Endodermal cell (in vitro differentiated cells): Measurements from ENCODE around the gene USP24. TPM values are rescaled to one million over a fixed set of nuclear protein-coding genes. Genes with fewer than 3 reads are reported as not detected.
"Not testable (repeated sequence)": the region's sequence is repeated elsewhere in the genome, so short reads cannot be mapped to it uniquely, and the experiment has no call there.

Source experiments
- DNase-seq: peaks from one replicate; pipeline ENCODE4 v3.0.0-alpha.2; 2017
- H3K27ac ChIP-seq: 2 replicates; pipeline ENCODE4 v1.5.1; 2013; ENCODE audit warnings: mild to moderate bottlenecking, low read depth, low read length, moderate library complexity
- H3K27me3 ChIP-seq: 2 replicates; pipeline ENCODE4 v1.6.1; 2013; ENCODE audit warnings: mild to moderate bottlenecking, low read length, moderate library complexity; ENCODE audit not compliant: insufficient read depth, control insufficient read depth, poor library complexity, severe bottlenecking
- H3K36me3 ChIP-seq: 2 replicates; pipeline ENCODE4 v1.7.0; 2013; ENCODE audit warnings: mild to moderate bottlenecking, low read length, moderate library complexity; ENCODE audit not compliant: control insufficient read depth, insufficient read depth
- H3K4me1 ChIP-seq: one replicate; pipeline ENCODE4 v1.7.0; 2013; ENCODE audit warnings: low read length; ENCODE audit not compliant: control insufficient read depth, insufficient read depth
- H3K4me3 ChIP-seq: 2 replicates; pipeline ENCODE4 v1.5.1; 2013; ENCODE audit warnings: mild to moderate bottlenecking, low read length, moderate library complexity
- H3K9ac ChIP-seq: 2 replicates; pipeline ENCODE4 v1.6.1; 2013; ENCODE audit warnings: mild to moderate bottlenecking, low read length, moderate library complexity; ENCODE audit not compliant: poor library complexity, severe bottlenecking; ENCODE audit errors: extremely low read depth
- H3K9me3 ChIP-seq: 2 replicates; pipeline ENCODE4 v1.6.1; 2013; ENCODE audit warnings: mild to moderate bottlenecking, low read length, moderate library complexity; ENCODE audit not compliant: control insufficient read depth
- H3K27ac Mint-ChIP-seq: 2 replicates; pipeline ENCODE4 v1.8.0; 2020; ENCODE audit warnings: mixed read lengths
- H3K27me3 Mint-ChIP-seq: 2 replicates; pipeline ENCODE4 v1.8.0; 2021; ENCODE audit warnings: mild to moderate bottlenecking, mixed read lengths; ENCODE audit not compliant: insufficient read depth
- H3K36me3 Mint-ChIP-seq: 2 replicates; pipeline ENCODE4 v1.8.0; 2020; ENCODE audit warnings: low read depth, mixed read lengths
- H3K4me1 Mint-ChIP-seq: 2 replicates; pipeline ENCODE4 v1.8.0; 2020; ENCODE audit warnings: mixed read lengths
- H3K4me3 Mint-ChIP-seq: 2 replicates; pipeline ENCODE4 v1.8.0; 2020; ENCODE audit warnings: mild to moderate bottlenecking, moderate library complexity, mixed read lengths
- H3K9me3 Mint-ChIP-seq: 2 replicates; pipeline ENCODE4 v1.8.0; 2020; ENCODE audit warnings: mild to moderate bottlenecking, mixed read lengths
- CTCF ChIP-seq: fragments of 200-600 bp; sonication (generic); conservative IDR thresholded peaks from 2 replicates; pipeline ENCODE4 v1.5.0; 2021; ENCODE audit warnings: antibody characterized with exemption, mild to moderate bottlenecking
- WGBS, 2 experiments: methylation state at CpG; one replicate each; pipeline versions ENCODE4 v1.1.5 to v1.1.7; 2013; ENCODE audit warnings: missing lambda C conversion rate in 2 of 2, mixed read lengths in 1 of 2; ENCODE audit not compliant: insufficient coverage in 1 of 2, insufficient read length in 1 of 2; 5-methylcytosine and 5-hydroxymethylcytosine counted together
- total RNA-seq, 2 donors: library from RNA; stranded (reverse); fragmentation: NEBNext Ultra II Directional in 1 of 2; extraction: Animal tissue kit (Norgen Biotek cat#: 25700) in 1 of 2; gene quantifications; 2 replicates in 1 of 2; 3 replicates in 1 of 2; pipeline ENCODE4 v1.2.1, GENCODE V29; 2021

USP24 gene
- total RNA-seq, 2 donors from 2014 or later, result 68.2 to 71.5 TPM

GRCh38 chr1:55194851-55195250 lies 20.3 kb downstream of the USP24 start:
- TF ChIP-seq CTCF, result no peak
- no peak overlapping the region for H3K27ac ChIP-seq
- DNase-seq, result no peak
- no peak overlapping the region for H3K4me3 ChIP-seq
- peak overlapping the region; percentile 1 for H3K4me3 Mint-ChIP-seq
- no peak overlapping the region for H3K9ac ChIP-seq
- 82 to 89% methylated on average over 3 of the region's 3 CpGs for WGBS, 2 experiments
- H3K27ac Mint-ChIP-seq, result no peak overlapping the region
- no peaks in the 10 kb centered on the region for H3K27me3 Mint-ChIP-seq
- H3K36me3 ChIP-seq, result peaks cover 26% of the 10 kb centered on the region
- H3K27me3 ChIP-seq, result no peaks in the 10 kb centered on the region
- peaks cover 20% of the 10 kb centered on the region for H3K36me3 Mint-ChIP-seq
- H3K4me1 Mint-ChIP-seq, result peaks cover 60% of the 10 kb centered on the region
- H3K9me3 Mint-ChIP-seq, result peaks cover 5% of the 10 kb centered on the region
- peaks cover 29% of the 10 kb centered on the region for H3K4me1 ChIP-seq
- peaks cover 11% of the 10 kb centered on the region for H3K9me3 ChIP-seq

GRCh38 chr1:55192093-55192492 lies 23.1 kb downstream of the USP24 start:
- H3K4me3 Mint-ChIP-seq, result peak overlapping the region; percentile 5
- 0% methylated on average over 1 of the region's 1 CpG; no CpG with 5 or more reads in 1 of the 2 experiments for WGBS, 2 experiments
- no peak for DNase-seq
- Histone ChIP-seq H3K4me3 (peak overlapping the region; percentile 32), H3K36me3 (peaks cover 9% of the 10 kb centered on the region), H3K27me3 (no peaks in the 10 kb centered on the region), H3K27ac (no peak overlapping the region), H3K9me3 (no peaks in the 10 kb centered on the region), H3K4me1 (peaks cover 29% of the 10 kb centered on the region), H3K9ac (no peak overlapping the region)
- peaks cover 10% of the 10 kb centered on the region for H3K36me3 Mint-ChIP-seq
- H3K27me3 Mint-ChIP-seq, result no peaks in the 10 kb centered on the region
- TF ChIP-seq CTCF, result no peak
- peaks cover 52% of the 10 kb centered on the region for H3K4me1 Mint-ChIP-seq
- H3K9me3 Mint-ChIP-seq, result no peaks in the 10 kb centered on the region
- H3K27ac Mint-ChIP-seq, result no peak overlapping the region

- H3K4me1 Mint-ChIP-seq, result peaks cover 45% of the 10 kb centered on the region
- not testable (repeated sequence) for H3K27me3 Mint-ChIP-seq, H3K9me3 Mint-ChIP-seq, H3K4me3 ChIP-seq, H3K27me3 ChIP-seq, H3K27ac ChIP-seq, H3K9me3 ChIP-seq, H3K9ac ChIP-seq, DNase-seq
- H3K36me3 Mint-ChIP-seq, result peaks cover 15% of the 10 kb centered on the region
- WGBS, 2 experiments, result 83 to 85% methylated on average over 4 to 10 of the region's 11 CpGs
- Histone ChIP-seq H3K4me1 (peaks cover 24% of the 10 kb centered on the region), H3K36me3 (peaks cover 12% of the 10 kb centered on the region)
- H3K4me3 Mint-ChIP-seq, result peak overlapping the region; percentile 5
- H3K27ac Mint-ChIP-seq, result peak overlapping the region; percentile 60
Measured at GRCh38 chr1:55191219-55191952, 23.8 kb downstream of the USP24 start.
